Panc1 (cell line): ENCODE data around the gene BDH1. TPM values are rescaled to one million over a fixed set of nuclear protein-coding genes. Genes with fewer than 3 reads are reported as not detected.

Experiments
- ATAC-seq: fragments of 200-7000 bp; cut with Tn5 transposase; 2 replicates; pipeline ENCODE4 v1.9.1; 2020; ENCODE audit warnings: mild to moderate bottlenecking, moderate library complexity
- BruUV-seq: library from RNA; stranded (reverse); fragments of 400-500 nt; replicated peaks from 2 replicates; lab custom pipeline; 2021; lab: Mats Ljungman, UMichigan
- CTCF ChIA-PET: fragments of 300-600 bp; sonication (Branson Sonifier 250); formaldehyde crosslinking; loops from one replicate; lab custom pipeline; 2022; ENCODE audit warnings: antibody characterized with exemption; lab: Charles Lee
- POLR2A ChIA-PET: fragments of 300-600 bp; sonication (Branson Sonifier 250); formaldehyde crosslinking; loops from one replicate; lab custom pipeline; 2022; ENCODE audit warnings: antibody characterized with exemption; lab: Charles Lee
- DNase-seq: peaks from one replicate; pipeline ENCODE4 v3.0.0-alpha.2; 2010; ENCODE audit warnings: low read depth, low spot score
- H3K27ac ChIP-seq: 2 replicates; pipeline ENCODE4 v1.5.1; 2011; ENCODE audit warnings: mild to moderate bottlenecking, low read length, inconsistent platforms
- H3K27me3 ChIP-seq: fragments of 200-500 bp; sonication (Bioruptor generic); 2 replicates; pipeline ENCODE4 v1.6.0; 2014; ENCODE audit warnings: low read length, inconsistent platforms; ENCODE audit not compliant: control insufficient read depth, insufficient read depth
- H3K36me3 ChIP-seq: fragments of 200-500 bp; sonication (Bioruptor generic); 2 replicates; pipeline ENCODE4 v1.5.1; 2014; ENCODE audit warnings: inconsistent platforms, mild to moderate bottlenecking, low read length, moderate library complexity; ENCODE audit not compliant: control insufficient read depth, insufficient read depth
- H3K4me1 ChIP-seq: 2 replicates; pipeline ENCODE4 v1.5.1; 2011; ENCODE audit warnings: inconsistent platforms, mild to moderate bottlenecking, low read length, moderate library complexity; ENCODE audit not compliant: control insufficient read depth, insufficient read depth
- H3K4me3 ChIP-seq, 2 experiments: 2 replicates each; pipeline ENCODE4 v1.5.1; 2011 to 2012; ENCODE audit warnings: low read depth in 2 of 2, low read length in 2 of 2, mild to moderate bottlenecking in 2 of 2, inconsistent platforms in 1 of 2, moderate library complexity in 1 of 2
- H3K9me3 ChIP-seq: fragments of 200-500 bp; sonication (Bioruptor generic); 2 replicates; pipeline ENCODE4 v1.5.1; 2014; ENCODE audit warnings: low read depth, mild to moderate bottlenecking, inconsistent platforms, low read length, moderate library complexity; ENCODE audit not compliant: control insufficient read depth, insufficient read depth
- CTCF ChIP-seq: fragments of 450-650 bp; IDR thresholded peaks from 2 replicates; pipeline ENCODE4 v1.5.1; 2017; ENCODE audit warnings: mild to moderate bottlenecking
- POLR2AphosphoS5 ChIP-seq: IDR thresholded peaks from 2 replicates; pipeline ENCODE4 v1.6.1; 2012; ENCODE audit warnings: mild to moderate bottlenecking, low read depth, low read length, moderate library complexity
- REST ChIP-seq, 2 experiments: IDR thresholded peaks; 2 replicates each; pipeline ENCODE4 v1.6.1; 2011 to 2012; ENCODE audit warnings: low read depth in 2 of 2, control low read depth in 1 of 2, low read length in 1 of 2, mild to moderate bottlenecking in 1 of 2, moderate library complexity in 1 of 2; ENCODE audit not compliant: insufficient read depth in 1 of 2
- SIN3A ChIP-seq: IDR thresholded peaks from 2 replicates; pipeline ENCODE4 v1.6.1; 2012; ENCODE audit warnings: low read depth, mild to moderate bottlenecking, low read length, moderate library complexity, borderline replicate concordance; ENCODE audit not compliant: insufficient read depth
- TCF7L2 ChIP-seq: IDR thresholded peaks from 2 replicates; pipeline ENCODE4 v1.6.1; 2011; ENCODE audit warnings: mild to moderate bottlenecking, low read depth, low read length, inconsistent platforms
- in situ Hi-C: cut with HindIII; loops from 2 replicates; pipeline ENCODE4 v1.10.0; 2016; ENCODE audit warnings: low sequenced_read_pairs, low pct_unique_long_range_greater_than_20kb
- intact Hi-C: fragments of 100-400 bp; cut with micrococcal nuclease; formaldehyde crosslinking; loops from one replicate; pipeline ENCODE4 v1.10.0; 2022; ENCODE audit not compliant: unreplicated experiment
- total RNA-seq: library from RNA; stranded (reverse); gene quantifications from one replicate; pipeline ENCODE4 v1.2.1, GENCODE V29; 2021; ENCODE audit not compliant: unreplicated experiment

Gene BDH1
- total RNA-seq, 1 experiment from 2014 or later: 4.8 TPM

- Histone ChIP-seq H3K27ac (no peak overlapping the region), H3K36me3 (no peaks in the 10 kb centered on the region), H3K4me1 (peaks cover 4% of the 10 kb centered on the region), H3K9me3 (no peaks in the 10 kb centered on the region), H3K27me3 (no peaks in the 10 kb centered on the region), H3K4me3 (no peak overlapping the region)
- ChIA-PET CTCF (no interaction called here), POLR2A (no interaction called here)
- DNase-seq (no peak), ATAC-seq (no peak)
- intact Hi-C loops (loop anchor here (10.0 kb wide), 2 partner anchors 253 to 283 kb away; no protein-coding TSS in a partner anchor), in situ Hi-C loops (no loop called here)
- no TSS peak for BruUV-seq
- TF ChIP-seq CTCF: no peak
- TF ChIP-seq POLR2AphosphoS5: no peak
- TF ChIP-seq TCF7L2: no peak
- TF ChIP-seq REST (IDR thresholded peaks at IDR 0.05; ENCODE audit: insufficient read depth in 1 of 2, low read depth in 2 of 2, low read length in 1 of 2): no peak
- TF ChIP-seq SIN3A: no peak
Observed at GRCh38 chr3:197508051-197508451, 47.7 kb downstream of the BDH1 start.

GRCh38 chr3:197507541-197507940 lies 48.2 kb downstream of the BDH1 start:
- ChIA-PET POLR2A (no interaction called here), CTCF (no interaction called here)
- peaks cover 4% of the 10 kb centered on the region for H3K4me1 ChIP-seq
- H3K27ac ChIP-seq: no peak overlapping the region
- BruUV-seq: no TSS peak
- TF ChIP-seq SIN3A (no peak), TCF7L2 (no peak), CTCF (no peak), REST (IDR thresholded peaks at IDR 0.05; ENCODE audit: insufficient read depth in 1 of 2, low read depth in 2 of 2, low read length in 1 of 2) (no peak), POLR2AphosphoS5 (no peak)
- H3K27me3 ChIP-seq: no peaks in the 10 kb centered on the region
- in situ Hi-C loops (no loop called here), intact Hi-C loops (loop anchor here (10.0 kb wide), 2 partner anchors 253 to 283 kb away; no protein-coding TSS in a partner anchor)
- no peak overlapping the region for H3K4me3 ChIP-seq
- no peaks in the 10 kb centered on the region for H3K36me3 ChIP-seq
- ATAC-seq: no peak
- DNase-seq: no peak
- no peaks in the 10 kb centered on the region for H3K9me3 ChIP-seq
